Calu3 (cell line): Measurements from ENCODE around the gene MPG. TPM values are rescaled to one million over a fixed set of nuclear protein-coding genes. Genes with fewer than 3 reads are reported as not detected.

Experiments used
- BruUV-seq: library from RNA; stranded (reverse); fragments of 400-500 nt; replicated peaks from 2 replicates; lab custom pipeline; 2021; lab: Mats Ljungman, UMichigan
- CTCF ChIA-PET: fragments of 300-600 bp; sonication (Branson Sonifier 250); formaldehyde crosslinking; loops from one replicate; lab custom pipeline; 2022; ENCODE audit warnings: antibody characterized with exemption; lab: Charles Lee
- DNase-seq: peaks from one replicate; pipeline ENCODE4 v3.0.0; 2022
- H3K27ac Mint-ChIP-seq: one replicate; pipeline ENCODE4 v1.8.0; 2022; ENCODE audit warnings: mixed read lengths; ENCODE audit not compliant: unreplicated experiment
- H3K27me3 Mint-ChIP-seq: one replicate; pipeline ENCODE4 v1.8.0; 2022; ENCODE audit warnings: mixed read lengths; ENCODE audit not compliant: unreplicated experiment
- H3K36me3 Mint-ChIP-seq: one replicate; pipeline ENCODE4 v1.8.0; 2022; ENCODE audit warnings: mild to moderate bottlenecking, moderate library complexity, mixed read lengths; ENCODE audit not compliant: insufficient read depth, unreplicated experiment
- H3K4me1 Mint-ChIP-seq: one replicate; pipeline ENCODE4 v1.8.0; 2022; ENCODE audit warnings: mild to moderate bottlenecking, low read depth, mixed read lengths; ENCODE audit not compliant: unreplicated experiment
- H3K4me3 Mint-ChIP-seq: one replicate; pipeline ENCODE4 v1.8.0; 2022; ENCODE audit warnings: mild to moderate bottlenecking, low read depth, moderate library complexity, mixed read lengths; ENCODE audit not compliant: unreplicated experiment
- H3K9me3 Mint-ChIP-seq: one replicate; pipeline ENCODE4 v1.8.0; 2022; ENCODE audit warnings: low read depth, mixed read lengths; ENCODE audit not compliant: unreplicated experiment
- CTCF ChIP-seq: fragments of 200-600 bp; IDR thresholded peaks from one replicate; pipeline ENCODE4 v1.8.0; 2022; ENCODE audit warnings: antibody characterized with exemption; ENCODE audit not compliant: unreplicated experiment
- intact Hi-C: fragments of 100-400 bp; cut with micrococcal nuclease; formaldehyde crosslinking; loops from one replicate; pipeline ENCODE4 v1.10.0; 2022; ENCODE audit not compliant: unreplicated experiment
- total RNA-seq: library from RNA; stranded (reverse); gene quantifications from 2 replicates; pipeline ENCODE4 v1.2.3, GENCODE V29; 2022

Gene MPG
- total RNA-seq, 1 experiment from 2014 or later: 40.1 TPM

- Mint-ChIP-seq H3K4me3 (no peak overlapping the region), H3K27me3 (no peaks in the 10 kb centered on the region), H3K9me3 (no peaks in the 10 kb centered on the region), H3K4me1 (no peaks in the 10 kb centered on the region), H3K27ac (no peak overlapping the region), H3K36me3 (peaks cover 64% of the 10 kb centered on the region)
- no peak for DNase-seq
- TF ChIP-seq CTCF: no peak
- BruUV-seq: no TSS peak
- CTCF ChIA-PET: interaction anchor here (1.4 to 1.8 kb wide), 2 partner anchors 9 to 16 kb away, joined by 4 to 6 read pairs; partner anchors contain the start of gene RHBDF1
- intact Hi-C loops: no loop called here
Measured at GRCh38 chr16:56231-56927, 21.6 kb upstream of the MPG start.

- TF ChIP-seq CTCF: no peak
- no peaks in the 10 kb centered on the region for H3K27me3 Mint-ChIP-seq
- no peaks in the 10 kb centered on the region for H3K4me1 Mint-ChIP-seq
- intact Hi-C loops: no loop called here
- BruUV-seq: no TSS peak
- DNase-seq: no peak
- H3K27ac Mint-ChIP-seq: no peak overlapping the region
- CTCF ChIA-PET: interaction anchor here (0.6 kb wide), 1 partner anchor 12 kb away, joined by 3 read pairs; no protein-coding TSS in a partner anchor
- peaks cover 52% of the 10 kb centered on the region for H3K36me3 Mint-ChIP-seq
- no peaks in the 10 kb centered on the region for H3K9me3 Mint-ChIP-seq
- no peak overlapping the region for H3K4me3 Mint-ChIP-seq
Measured at GRCh38 chr16:57711-58110, 20.3 kb upstream of the MPG start.

- DNase-seq: no peak
- TF ChIP-seq CTCF: no peak
- Mint-ChIP-seq H3K36me3 (peaks cover 41% of the 10 kb centered on the region), H3K9me3 (no peaks in the 10 kb centered on the region), H3K27ac (no peak overlapping the region), H3K27me3 (no peaks in the 10 kb centered on the region), H3K4me3 (no peak overlapping the region), H3K4me1 (no peaks in the 10 kb centered on the region)
- no TSS peak for BruUV-seq
- intact Hi-C loops: no loop called here
- CTCF ChIA-PET: interaction anchor here (0.6 kb wide), 1 partner anchor 11 kb away, joined by 3 read pairs; no protein-coding TSS in a partner anchor
Measured at GRCh38 chr16:58491-59439, 19.3 kb upstream of the MPG start.

- no TSS peak for BruUV-seq
- peaks cover 39% of the 10 kb centered on the region for H3K36me3 Mint-ChIP-seq
Measured at GRCh38 chr16:59440-60059, 18.5 kb upstream of the MPG start.

More at GRCh38 chr16:59440-60059, 18.5 kb upstream of the MPG start:
- Mint-ChIP-seq H3K4me3 (no peak overlapping the region), H3K4me1 (no peaks in the 10 kb centered on the region), H3K27ac (no peak overlapping the region), H3K9me3 (no peaks in the 10 kb centered on the region), H3K27me3 (no peaks in the 10 kb centered on the region)
- CTCF ChIA-PET: interaction anchor here (0.6 kb wide), 1 partner anchor 15 kb away, joined by 3 read pairs; no protein-coding TSS in a partner anchor
- intact Hi-C loops: no loop called here
- TF ChIP-seq CTCF: no peak
- DNase-seq: no peak
